Activated CD4-positive, alpha-beta T cell treated with anti-CD3 and anti-CD28 coated beads for 36 hours (primary cell): Measurements from ENCODE around the gene TIPARP. TPM values are rescaled to one million over a fixed set of nuclear protein-coding genes. Genes with fewer than 3 reads are reported as not detected.
"Not testable (repeated sequence)": the region's sequence is repeated elsewhere in the genome, so short reads cannot be mapped to it uniquely, and the experiment has no call there.

Experiments used
- ATAC-seq: fragments of 200-7000 bp; cut with Tn5 transposase; one replicate; pipeline ENCODE4 v1.10.0; 2021; ENCODE audit warnings: mild to moderate bottlenecking, moderate library complexity
- CTCF ChIA-PET: fragments of 350-600 bp; sonication (Branson Sonifier 250); formaldehyde crosslinking; loops from one replicate; lab custom pipeline; 2021; ENCODE audit warnings: antibody characterized with exemption; lab: Charles Lee
- POLR2A ChIA-PET: fragments of 350-600 bp; sonication (Branson Sonifier 250); formaldehyde crosslinking; loops from one replicate; lab custom pipeline; 2021; ENCODE audit warnings: antibody characterized with exemption, inconsistent platforms; lab: Charles Lee
- DNase-seq: peaks from one replicate; pipeline ENCODE4 v3.0.0-alpha.2; 2020
- H3K27ac Mint-ChIP-seq: one replicate; pipeline ENCODE4 v1.8.0; 2021; ENCODE audit warnings: mixed read lengths
- H3K27me3 Mint-ChIP-seq: one replicate; pipeline ENCODE4 v1.8.0; 2021; ENCODE audit warnings: mixed read lengths
- H3K36me3 Mint-ChIP-seq: one replicate; pipeline ENCODE4 v1.8.0; 2021; ENCODE audit warnings: low read depth, mixed read lengths
- H3K4me1 Mint-ChIP-seq: one replicate; pipeline ENCODE4 v1.8.0; 2021; ENCODE audit warnings: mixed read lengths
- H3K4me3 Mint-ChIP-seq: one replicate; pipeline ENCODE4 v1.8.0; 2021; ENCODE audit warnings: mild to moderate bottlenecking, moderate library complexity, mixed read lengths
- H3K9me3 Mint-ChIP-seq: one replicate; pipeline ENCODE4 v1.8.0; 2021; ENCODE audit warnings: low read depth, mixed read lengths
- intact Hi-C, 2 experiments: fragments of 100-400 bp; cut with DNase I in 1 of 2; cut with micrococcal nuclease in 1 of 2; formaldehyde crosslinking; loops; one replicate each; pipeline versions ENCODE4 v1.14.2 to v1.15.1; 2022 to 2024; cut with DNase I, micrococcal nuclease
- total RNA-seq, 2 experiments: library from RNA; stranded (reverse); gene quantifications; one replicate each; pipeline ENCODE4 v1.2.3, GENCODE V29; 2021

TIPARP gene
- total RNA-seq, 2 experiments from 2014 or later = 18.5 to 23.5 TPM

- ATAC-seq = no peak
- intact Hi-C loops = no loop called here
- no peak for DNase-seq
- Mint-ChIP-seq H3K9me3 (no peaks in the 10 kb centered on the region), H3K27ac (no peak overlapping the region), H3K27me3 (no peaks in the 10 kb centered on the region), H3K36me3 (peaks cover 45% of the 10 kb centered on the region), H3K4me1 (peaks cover 38% of the 10 kb centered on the region), H3K4me3 (no peak overlapping the region)
- ChIA-PET CTCF (no interaction called here), POLR2A (no interaction called here)
These were observed 18.8 kb downstream of the TIPARP start for GRCh38 chr3:156693166-156693565.

GRCh38 chr3:156694536-156694935, 20.1 kb downstream of the TIPARP start:
- intact Hi-C loops = no loop called here
- no peak for ATAC-seq
- no peak overlapping the region for H3K27ac Mint-ChIP-seq
- no peaks in the 10 kb centered on the region for H3K27me3 Mint-ChIP-seq
- no peak overlapping the region for H3K4me3 Mint-ChIP-seq
- no peaks in the 10 kb centered on the region for H3K9me3 Mint-ChIP-seq
- no peak for DNase-seq
- peaks cover 31% of the 10 kb centered on the region for H3K4me1 Mint-ChIP-seq
- ChIA-PET POLR2A (no interaction called here), CTCF (no interaction called here)
- peaks cover 46% of the 10 kb centered on the region for H3K36me3 Mint-ChIP-seq

GRCh38 chr3:156702367-156702766, 28.0 kb downstream of the TIPARP start:
- Mint-ChIP-seq H3K4me3 (no peak overlapping the region), H3K36me3 (peaks cover 41% of the 10 kb centered on the region), H3K9me3 (no peaks in the 10 kb centered on the region), H3K4me1 (peaks cover 6% of the 10 kb centered on the region), H3K27ac (no peak overlapping the region), H3K27me3 (no peaks in the 10 kb centered on the region)
- DNase-seq (no peak), ATAC-seq (no peak)
- ChIA-PET CTCF (interaction anchor here (0.5 to 1.2 kb wide), 3 partner anchors 24 to 550 kb away, joined by 3 to 4 read pairs (median 4); no protein-coding TSS in a partner anchor), POLR2A (interaction anchor here (0.7 kb wide), 2 partner anchors 82 to 113 kb away, joined by 3 to 4 read pairs; no protein-coding TSS in a partner anchor)
- intact Hi-C loops = no loop called here

- Mint-ChIP-seq H3K27me3 (no peaks in the 10 kb centered on the region), H3K9me3 (no peaks in the 10 kb centered on the region), H3K4me3 (no peak overlapping the region), H3K36me3 (peaks cover 35% of the 10 kb centered on the region), H3K4me1 (no peaks in the 10 kb centered on the region), H3K27ac (no peak overlapping the region)
- DNase-seq (no peak), ATAC-seq (no peak)
- intact Hi-C loops = no loop called here
- CTCF ChIA-PET = no interaction called here
- POLR2A ChIA-PET = no interaction called here
These were observed 30.1 kb downstream of the TIPARP start for GRCh38 chr3:156704370-156705036.

GRCh38 chr3:156705761-156706616, 31.6 kb downstream of the TIPARP start:
- intact Hi-C loops = no loop called here
- Mint-ChIP-seq H3K9me3 (no peaks in the 10 kb centered on the region), H3K36me3 (peaks cover 36% of the 10 kb centered on the region), H3K4me3 (no peak overlapping the region), H3K27me3 (no peaks in the 10 kb centered on the region), H3K27ac (no peak overlapping the region), H3K4me1 (peaks cover 2% of the 10 kb centered on the region)
- no peak for ATAC-seq
- POLR2A ChIA-PET = no interaction called here
- CTCF ChIA-PET = interaction anchor here (1.0 to 1.3 kb wide), 2 partner anchors 8 to 30 kb away, joined by 3 read pairs; no protein-coding TSS in a partner anchor
- no peak for DNase-seq

GRCh38 chr3:156707588-156707987, 33.2 kb downstream of the TIPARP start:
- Mint-ChIP-seq H3K27ac (no peak overlapping the region), H3K36me3 (peaks cover 33% of the 10 kb centered on the region), H3K27me3 (no peaks in the 10 kb centered on the region), H3K4me1 (peaks cover 3% of the 10 kb centered on the region), H3K4me3 (no peak overlapping the region), H3K9me3 (no peaks in the 10 kb centered on the region)
- ChIA-PET CTCF (interaction anchor here (1.0 to 1.3 kb wide), 2 partner anchors 9 to 61 kb away, joined by 3 read pairs; no protein-coding TSS in a partner anchor), POLR2A (interaction anchor here (0.7 kb wide), 1 partner anchor 100 kb away, joined by 3 read pairs; no protein-coding TSS in a partner anchor)
- no peak for DNase-seq
- no peak for ATAC-seq
- intact Hi-C loops = no loop called here

GRCh38 chr3:156710429-156710828, 36.0 kb downstream of the TIPARP start:
- Mint-ChIP-seq H3K4me3 (no peak overlapping the region), H3K27me3 (no peaks in the 10 kb centered on the region), H3K9me3 (no peaks in the 10 kb centered on the region), H3K27ac (no peak overlapping the region), H3K36me3 (peaks cover 18% of the 10 kb centered on the region), H3K4me1 (peaks cover 3% of the 10 kb centered on the region)
- intact Hi-C loops = no loop called here
- no peak for ATAC-seq
- no peak for DNase-seq
- ChIA-PET CTCF (interaction anchor here (1.0 to 1.4 kb wide), 2 partner anchors 24 to 427 kb away, joined by 3 to 4 read pairs; no protein-coding TSS in a partner anchor), POLR2A (no interaction called here)

GRCh38 chr3:156711113-156711512, 36.7 kb downstream of the TIPARP start:
- no peaks in the 10 kb centered on the region for H3K9me3 Mint-ChIP-seq
- no peaks in the 10 kb centered on the region for H3K27me3 Mint-ChIP-seq
- ChIA-PET CTCF (interaction anchor here (0.9 to 1.0 kb wide), 2 partner anchors 25 to 57 kb away, joined by 4 read pairs; no protein-coding TSS in a partner anchor), POLR2A (no interaction called here)
- peaks cover 3% of the 10 kb centered on the region for H3K4me1 Mint-ChIP-seq
- intact Hi-C loops = no loop called here
- peaks cover 18% of the 10 kb centered on the region for H3K36me3 Mint-ChIP-seq
- no peak overlapping the region for H3K4me3 Mint-ChIP-seq
- ATAC-seq (no peak), DNase-seq (no peak)
- H3K27ac Mint-ChIP-seq = no peak overlapping the region

GRCh38 chr3:156711944-156712343, 37.6 kb downstream of the TIPARP start:
- H3K36me3 Mint-ChIP-seq = peaks cover 16% of the 10 kb centered on the region
- POLR2A ChIA-PET, H3K27ac Mint-ChIP-seq, DNase-seq, intact Hi-C loops, H3K9me3 Mint-ChIP-seq, H3K4me1 Mint-ChIP-seq, CTCF ChIA-PET, H3K4me3 Mint-ChIP-seq, H3K27me3 Mint-ChIP-seq: not testable (repeated sequence)
- ATAC-seq = peak; percentile 98

GRCh38 chr3:156716105-156716862, 41.9 kb downstream of the TIPARP start:
- Mint-ChIP-seq H3K36me3 (peaks cover 3% of the 10 kb centered on the region), H3K9me3 (no peaks in the 10 kb centered on the region), H3K4me1 (no peaks in the 10 kb centered on the region), H3K27ac (no peak overlapping the region), H3K27me3 (no peaks in the 10 kb centered on the region), H3K4me3 (no peak overlapping the region)
- intact Hi-C loops = no loop called here
- no peak for DNase-seq
- ChIA-PET CTCF (no interaction called here), POLR2A (no interaction called here)
- no peak for ATAC-seq

- Mint-ChIP-seq H3K4me1 (peaks cover 10% of the 10 kb centered on the region), H3K27me3 (no peaks in the 10 kb centered on the region), H3K36me3 (peaks cover 3% of the 10 kb centered on the region), H3K9me3 (no peaks in the 10 kb centered on the region), H3K4me3 (no peak overlapping the region), H3K27ac (no peak overlapping the region)
- ATAC-seq (no peak), DNase-seq (no peak)
- ChIA-PET POLR2A (no interaction called here), CTCF (no interaction called here)
- intact Hi-C loops = no loop called here
These were observed 44.4 kb downstream of the TIPARP start for GRCh38 chr3:156718622-156719306.
